Measurements from ENCODE around the gene IDH2. TPM values are rescaled to one million over a fixed set of nuclear protein-coding genes. Genes with fewer than 3 reads are reported as not detected.

IDH2 gene
- total and polyA plus RNA-seq, 8 donors: 53.6 to 128 (median 112) TPM

DNA sequence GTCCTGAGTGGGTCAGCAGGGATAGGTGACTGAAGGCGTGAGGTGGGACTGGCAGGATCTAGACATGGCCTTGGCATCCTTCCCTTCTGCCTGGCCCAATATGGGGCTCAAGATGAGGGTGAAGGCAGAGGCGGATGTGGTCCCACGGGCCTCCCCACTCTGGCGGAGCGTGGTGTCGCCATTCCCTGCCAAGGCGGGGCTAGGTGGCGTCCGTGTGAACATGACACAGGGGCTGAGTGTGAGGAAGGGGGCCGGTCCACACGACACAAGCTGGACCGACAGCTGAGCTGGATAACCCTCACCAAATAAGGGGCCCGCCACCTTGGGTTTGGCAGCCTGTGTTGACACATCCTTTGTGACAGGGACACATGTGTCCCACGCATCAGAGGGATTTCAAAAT is 58.1 kb downstream of the IDH2 start:
- peak in 1 of 6 donors; percentile 59 for DNase-seq
- Histone ChIP-seq H3K4me3 (no peak overlapping the region), H3K27me3 (no peaks in the 10 kb centered on the region), H3K36me3 (no peaks in the 10 kb centered on the region), H3K9me3 (no peaks in the 10 kb centered on the region), H3K4me1 (peaks cover 29 to 41% (median 31%) of the 10 kb centered on the region in 3 donors), H3K27ac (no peak overlapping the region)
- 87 to 92% methylated on average over 14 of the region's 14 CpGs for WGBS, 2 donors
- ATAC-seq: no peak
- TF ChIP-seq, protein P1, sequence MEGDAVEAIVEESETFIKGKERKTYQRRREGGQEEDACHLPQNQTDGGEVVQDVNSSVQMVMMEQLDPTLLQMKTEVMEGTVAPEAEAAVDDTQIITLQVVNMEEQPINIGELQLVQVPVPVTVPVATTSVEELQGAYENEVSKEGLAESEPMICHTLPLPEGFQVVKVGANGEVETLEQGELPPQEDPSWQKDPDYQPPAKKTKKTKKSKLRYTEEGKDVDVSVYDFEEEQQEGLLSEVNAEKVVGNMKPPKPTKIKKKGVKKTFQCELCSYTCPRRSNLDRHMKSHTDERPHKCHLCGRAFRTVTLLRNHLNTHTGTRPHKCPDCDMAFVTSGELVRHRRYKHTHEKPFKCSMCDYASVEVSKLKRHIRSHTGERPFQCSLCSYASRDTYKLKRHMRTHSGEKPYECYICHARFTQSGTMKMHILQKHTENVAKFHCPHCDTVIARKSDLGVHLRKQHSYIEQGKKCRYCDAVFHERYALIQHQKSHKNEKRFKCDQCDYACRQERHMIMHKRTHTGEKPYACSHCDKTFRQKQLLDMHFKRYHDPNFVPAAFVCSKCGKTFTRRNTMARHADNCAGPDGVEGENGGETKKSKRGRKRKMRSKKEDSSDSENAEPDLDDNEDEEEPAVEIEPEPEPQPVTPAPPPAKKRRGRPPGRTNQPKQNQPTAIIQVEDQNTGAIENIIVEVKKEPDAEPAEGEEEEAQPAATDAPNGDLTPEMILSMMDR (IDR thresholded peaks at IDR 0.05): no peak
- FAIRE-seq: no peak
- intact Hi-C loops (cut with DNase I): no loop called here

DNA sequence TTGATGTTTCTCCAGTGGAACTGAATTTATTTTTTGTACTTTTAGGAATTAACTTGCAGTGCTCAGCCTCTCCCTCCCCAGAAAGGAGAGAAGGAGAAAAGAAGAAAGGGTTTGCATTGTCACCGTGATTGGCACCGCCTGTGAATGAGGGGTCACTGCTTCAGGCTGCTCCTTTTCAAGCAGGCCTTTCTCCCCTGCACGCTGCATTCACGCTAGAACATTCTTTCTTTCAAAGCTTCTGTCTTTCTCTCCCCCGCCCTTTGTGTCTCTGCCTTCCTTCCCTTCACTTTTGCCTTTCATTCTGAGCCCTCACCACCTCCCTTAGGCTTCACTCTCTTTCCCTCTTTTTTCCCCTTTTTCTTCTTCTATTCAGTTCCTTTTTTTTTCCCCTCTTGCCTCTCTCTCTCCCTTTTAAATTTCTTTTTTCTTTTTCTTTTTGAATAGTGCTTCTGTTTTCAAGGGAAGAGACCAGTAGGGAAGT is 58.7 kb downstream of the IDH2 start:
- TF ChIP-seq, protein P1 (IDR thresholded peaks at IDR 0.05): no peak
- no peaks in the 10 kb centered on the region for H3K27me3 ChIP-seq
- intact Hi-C loops (cut with DNase I): no loop called here
- no peaks in the 10 kb centered on the region for H3K9me3 ChIP-seq
- 97 to 98% methylated on average over 5 of the region's 5 CpGs for whole genome bisulfite sequencing, 2 donors
- ATAC-seq: no peak
- no peak overlapping the region for H3K4me3 ChIP-seq
- no peak for FAIRE-seq
- no peak overlapping the region for H3K27ac ChIP-seq
- peaks cover 29 to 42% (median 31%) of the 10 kb centered on the region in 3 donors for H3K4me1 ChIP-seq
- no peaks in the 10 kb centered on the region for H3K36me3 ChIP-seq
- DNase-seq: peak in 1 of 6 donors; percentile 18

DNA sequence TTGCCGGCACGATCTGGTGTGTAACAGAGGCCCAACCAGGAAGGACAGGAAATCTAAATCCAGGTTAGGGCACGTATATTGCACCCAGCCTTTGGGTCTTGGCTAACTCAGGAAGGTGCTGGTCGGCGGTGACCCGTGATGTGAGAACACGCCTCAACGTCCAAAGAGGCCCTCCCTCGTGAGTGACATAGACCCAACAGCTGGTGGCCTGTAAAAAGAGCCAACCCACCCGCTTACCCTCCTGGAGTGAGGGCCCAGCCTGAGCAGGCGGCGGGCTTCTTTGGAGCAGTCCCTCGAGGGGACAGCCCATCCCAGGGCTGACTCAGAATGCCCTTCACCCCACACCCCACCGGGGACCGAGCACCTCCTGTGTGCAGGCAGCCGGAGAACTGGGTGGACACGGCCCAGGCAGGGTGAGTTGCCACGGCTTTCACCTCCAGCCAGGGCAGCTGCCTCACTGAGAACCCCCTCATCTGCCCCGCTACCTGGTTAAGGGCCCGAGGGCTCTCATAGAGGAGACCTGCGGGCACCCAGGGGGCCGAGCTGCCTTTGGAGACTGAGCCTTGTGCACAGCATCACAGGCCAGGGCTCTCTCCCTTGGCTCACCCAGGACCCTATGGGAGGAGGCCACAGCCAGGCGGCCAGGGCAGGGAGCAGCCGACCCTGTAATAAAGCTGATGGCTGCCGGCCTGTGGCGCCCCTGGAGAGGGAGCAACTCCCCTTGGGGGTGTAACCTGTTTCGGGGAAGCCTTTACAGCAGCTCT is 59.3 kb downstream of the IDH2 start:
- Histone ChIP-seq H3K9me3 (no peaks in the 10 kb centered on the region), H3K36me3 (no peaks in the 10 kb centered on the region), H3K27ac (no peak overlapping the region), H3K4me3 (no peak overlapping the region), H3K27me3 (no peaks in the 10 kb centered on the region), H3K4me1 (peaks cover 23 to 40% (median 27%) of the 10 kb centered on the region in 3 donors)
- ATAC-seq (no peak), DNase-seq (peak in 2 of 6 donors; percentile 57 to 67), FAIRE-seq (no peak)
- intact Hi-C loops (cut with DNase I): no loop called here
- WGBS, 2 donors: 91 to 92% methylated on average over 25 to 27 of the region's 27 CpGs
- TF ChIP-seq, protein P1 (IDR thresholded peaks at IDR 0.05): no peak

DNA sequence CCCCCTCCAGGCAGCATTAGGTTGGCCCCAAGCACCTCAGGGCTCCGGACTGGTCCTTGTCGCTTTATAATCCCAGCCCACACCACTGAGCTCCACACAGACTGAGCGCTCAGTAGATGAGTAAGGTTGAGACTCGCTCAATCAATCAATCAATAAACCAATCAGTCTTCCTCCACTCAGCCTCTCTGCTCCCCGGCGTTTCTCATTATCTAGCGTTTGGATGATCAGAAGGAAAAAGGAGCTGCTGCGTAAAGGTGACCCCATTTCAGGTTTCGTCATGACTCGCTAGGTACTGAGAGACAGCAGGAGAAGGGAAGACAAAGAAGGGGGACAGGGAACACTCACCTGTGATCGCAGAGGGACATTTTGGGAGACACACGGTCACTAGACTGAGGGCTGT is 59.9 kb downstream of the IDH2 start:
- no peak for FAIRE-seq
- Histone ChIP-seq H3K27ac (no peak overlapping the region), H3K36me3 (no peaks in the 10 kb centered on the region), H3K4me1 (peaks cover 18 to 40% (median 27%) of the 10 kb centered on the region in 3 donors), H3K27me3 (no peaks in the 10 kb centered on the region), H3K4me3 (no peak overlapping the region), H3K9me3 (no peaks in the 10 kb centered on the region)
- intact Hi-C loops (cut with DNase I): no loop called here
- WGBS, 2 donors: 92 to 94% methylated on average over 12 of the region's 12 CpGs
- TF ChIP-seq, protein P1 (IDR thresholded peaks at IDR 0.05): no peak
- ATAC-seq: no peak
- no peak for DNase-seq

DNA sequence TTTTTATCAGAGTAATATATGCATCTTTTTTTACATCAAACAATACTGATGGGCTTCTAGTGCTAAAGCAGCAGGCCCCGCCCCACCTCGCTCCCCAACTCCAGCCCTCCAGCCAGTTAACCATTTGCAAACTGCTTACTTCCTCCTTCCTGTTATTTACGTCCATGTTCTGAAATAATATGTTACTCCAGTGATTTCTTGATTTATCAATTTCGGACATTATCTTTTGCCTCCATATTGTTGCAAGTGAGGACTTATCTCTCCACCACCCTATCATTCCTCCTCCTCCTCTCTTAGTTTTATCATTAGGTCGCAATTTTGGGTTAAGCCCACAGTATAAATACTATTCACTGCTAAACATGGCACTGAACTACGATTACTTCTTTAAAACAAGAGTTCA is 61.6 kb downstream of the IDH2 start:
- FAIRE-seq (no peak), DNase-seq (peak in 2 of 6 donors; percentile 9 to 16), ATAC-seq (no peak)
- Histone ChIP-seq H3K4me3 (no peak overlapping the region), H3K4me1 (peaks cover under 1 to 39% (median 15%) of the 10 kb centered on the region in 3 donors), H3K36me3 (no peaks in the 10 kb centered on the region), H3K27ac (peak overlapping the region in 1 of 4 donors; percentile 1), H3K27me3 (no peaks in the 10 kb centered on the region), H3K9me3 (no peaks in the 10 kb centered on the region)
- TF ChIP-seq, protein P1 (IDR thresholded peaks at IDR 0.05): no peak
- 45 to 51% methylated on average over 6 of the region's 6 CpGs for WGBS, 2 donors
- intact Hi-C loops (cut with DNase I): no loop called here

Data from pancreas (tissue), 10 donors.